Measurements from ENCODE around the gene FIS1.
"Not testable (repeated sequence)": the region's sequence is repeated elsewhere in the genome, so short reads cannot be mapped to it uniquely, and the experiment has no call there.

Gene FIS1

GRCh38 chr7:101255796-101256195 is 10.9 kb upstream of the FIS1 start:
- no peak for ATAC-seq

- not testable (repeated sequence) for ATAC-seq
These were observed 8.3 kb upstream of the FIS1 start for GRCh38 chr7:101253199-101253598.

- peak; percentile 99 for ATAC-seq
These were observed 7.2 kb upstream of the FIS1 start for GRCh38 chr7:101251871-101252659.

GRCh38 chr7:101250324-101250723 is 5.4 kb upstream of the FIS1 start:
- no peak for ATAC-seq

DNA sequence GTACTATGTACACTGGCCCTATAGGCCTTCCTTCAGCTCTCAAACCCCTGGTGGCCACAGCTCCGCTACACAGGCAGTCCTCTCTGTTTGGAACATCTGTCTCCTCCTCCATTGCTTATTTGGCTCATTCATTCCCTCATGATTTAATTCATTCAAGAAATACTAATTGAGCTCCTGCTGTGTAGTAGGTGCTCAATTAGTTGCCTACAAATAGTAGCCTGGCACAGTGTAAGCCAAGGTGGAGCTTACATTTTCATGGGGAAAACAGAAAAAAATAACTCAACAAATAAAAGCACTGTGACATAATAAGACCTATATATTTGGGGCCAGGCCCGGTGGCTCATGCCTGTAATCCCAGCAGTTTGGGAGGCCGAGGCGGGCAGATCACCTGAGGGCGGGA is 3.4 kb upstream of the FIS1 start:
- ATAC-seq, result no peak

DNA sequence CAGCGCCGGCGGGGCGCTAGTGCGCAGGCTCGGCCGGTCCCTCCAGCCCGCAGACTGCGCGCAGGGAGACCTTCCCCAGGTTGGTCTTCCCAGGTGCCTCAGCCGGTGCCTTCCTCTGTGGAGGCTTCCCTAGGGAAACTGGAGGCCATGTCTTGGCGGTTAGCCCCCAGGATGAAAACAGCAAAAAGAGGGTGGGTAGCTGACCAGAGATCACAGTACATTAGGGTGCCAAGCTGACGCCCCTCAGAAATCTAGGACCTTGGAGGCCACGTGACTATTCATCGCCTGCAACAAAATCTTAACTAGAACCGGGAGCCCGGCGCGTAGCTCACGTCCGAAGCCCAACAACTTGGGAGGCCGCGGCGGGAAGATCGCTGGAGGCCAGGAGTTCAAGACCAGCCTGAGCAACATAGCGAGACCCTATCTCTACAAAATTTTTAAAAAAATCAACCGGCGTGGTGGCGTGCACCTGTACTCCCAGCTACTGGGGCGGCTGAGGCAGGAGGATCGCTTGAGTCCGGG is 327 bp upstream of the FIS1 start:
- no peak for ATAC-seq

DNA sequence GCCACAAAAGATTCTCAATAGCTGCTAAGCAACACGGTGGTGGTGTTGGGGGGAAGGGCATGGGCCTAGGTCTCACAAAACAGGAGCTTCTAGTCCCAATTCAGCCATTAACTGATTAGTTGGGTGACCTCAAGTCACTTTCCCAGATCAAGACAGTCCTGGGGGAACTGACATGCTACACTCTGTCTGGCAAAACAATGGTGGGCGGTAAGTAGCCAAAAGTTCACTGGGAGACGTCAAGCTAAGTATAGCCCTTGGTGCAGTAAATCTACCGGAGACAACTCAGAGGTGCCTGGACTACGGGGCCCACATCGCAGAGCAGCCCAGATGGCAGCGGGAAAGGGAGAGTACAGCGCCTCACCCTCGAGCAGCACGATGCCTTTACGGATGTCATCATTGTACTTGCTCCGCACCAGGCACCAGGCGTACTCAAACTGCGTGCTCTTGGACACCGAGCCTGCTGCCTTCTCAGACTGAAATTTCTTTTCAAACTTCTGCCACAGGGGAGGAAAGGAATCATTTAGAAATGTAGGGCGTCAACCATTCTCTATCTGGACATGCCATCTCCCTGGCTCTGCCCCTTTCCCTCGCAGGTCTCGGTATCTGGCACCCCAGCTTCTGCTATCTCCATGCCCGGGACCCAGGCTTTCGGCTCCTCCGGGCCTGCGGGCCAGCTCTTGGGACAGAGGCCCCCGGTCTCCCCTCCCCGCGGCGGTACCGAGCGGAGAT is 1.1 kb downstream of the FIS1 start:
- ATAC-seq, result no peak

DNA sequence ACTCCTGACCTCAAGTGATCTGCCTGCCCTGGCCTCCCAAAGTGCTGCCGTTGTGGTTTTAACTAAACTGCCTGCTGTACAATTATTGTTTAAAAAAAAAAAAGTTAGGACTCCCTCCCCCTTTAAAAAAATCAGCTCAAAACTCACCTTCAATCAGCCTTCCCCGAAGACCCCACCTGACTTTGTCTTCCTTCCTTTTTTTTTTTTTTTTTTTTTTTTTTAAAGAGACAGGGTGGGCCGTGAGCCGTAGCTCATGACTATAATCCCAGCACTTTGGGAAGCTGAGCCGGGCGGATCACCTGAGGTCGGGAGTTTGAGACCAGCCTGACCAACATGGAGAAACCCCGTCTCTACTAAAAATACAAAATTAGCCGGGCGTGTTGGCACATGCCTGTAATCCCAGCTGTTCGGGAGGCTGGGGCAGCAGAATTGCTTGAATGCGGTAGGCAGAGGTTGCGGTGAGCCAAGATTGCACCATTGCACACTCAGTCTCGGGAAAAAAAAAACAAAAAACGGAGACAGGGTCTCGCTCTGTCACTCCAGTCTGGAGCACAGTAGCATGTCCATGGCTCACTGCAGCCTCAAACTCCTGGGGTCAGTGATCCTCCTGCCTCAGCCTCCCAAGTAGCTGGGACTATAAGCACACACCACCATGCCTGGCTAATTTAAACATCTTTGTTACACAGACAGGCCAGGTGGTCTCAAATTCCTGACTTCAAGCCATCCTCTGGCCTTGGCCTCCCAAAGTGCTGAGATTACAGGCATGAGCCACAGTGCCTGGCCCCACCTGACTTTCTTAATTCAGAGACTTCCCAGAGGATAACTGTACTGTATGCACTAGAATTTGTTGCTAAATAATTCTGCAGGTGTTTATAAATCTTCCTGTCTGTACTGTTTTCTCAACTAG is 3.2 kb downstream of the FIS1 start:
- ATAC-seq, result no peak

DNA sequence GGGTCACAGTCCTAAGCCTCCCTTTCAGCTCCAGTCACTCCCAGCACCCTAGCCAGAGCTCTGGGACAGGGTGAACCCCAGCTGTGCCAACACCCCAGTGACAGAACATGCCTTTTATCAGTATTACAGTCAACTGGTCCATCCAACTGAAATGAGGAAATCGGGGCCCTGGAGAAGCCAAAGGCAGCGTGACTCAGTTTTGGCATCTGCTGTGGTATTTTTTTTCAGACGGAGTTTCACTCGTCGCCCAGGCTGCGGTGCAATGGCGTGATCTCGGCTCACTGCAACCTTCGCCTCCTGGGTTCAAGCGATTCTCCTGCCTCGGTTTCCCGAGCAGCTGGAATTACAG is 3.9 kb downstream of the FIS1 start:
- ATAC-seq, result no peak

DNA sequence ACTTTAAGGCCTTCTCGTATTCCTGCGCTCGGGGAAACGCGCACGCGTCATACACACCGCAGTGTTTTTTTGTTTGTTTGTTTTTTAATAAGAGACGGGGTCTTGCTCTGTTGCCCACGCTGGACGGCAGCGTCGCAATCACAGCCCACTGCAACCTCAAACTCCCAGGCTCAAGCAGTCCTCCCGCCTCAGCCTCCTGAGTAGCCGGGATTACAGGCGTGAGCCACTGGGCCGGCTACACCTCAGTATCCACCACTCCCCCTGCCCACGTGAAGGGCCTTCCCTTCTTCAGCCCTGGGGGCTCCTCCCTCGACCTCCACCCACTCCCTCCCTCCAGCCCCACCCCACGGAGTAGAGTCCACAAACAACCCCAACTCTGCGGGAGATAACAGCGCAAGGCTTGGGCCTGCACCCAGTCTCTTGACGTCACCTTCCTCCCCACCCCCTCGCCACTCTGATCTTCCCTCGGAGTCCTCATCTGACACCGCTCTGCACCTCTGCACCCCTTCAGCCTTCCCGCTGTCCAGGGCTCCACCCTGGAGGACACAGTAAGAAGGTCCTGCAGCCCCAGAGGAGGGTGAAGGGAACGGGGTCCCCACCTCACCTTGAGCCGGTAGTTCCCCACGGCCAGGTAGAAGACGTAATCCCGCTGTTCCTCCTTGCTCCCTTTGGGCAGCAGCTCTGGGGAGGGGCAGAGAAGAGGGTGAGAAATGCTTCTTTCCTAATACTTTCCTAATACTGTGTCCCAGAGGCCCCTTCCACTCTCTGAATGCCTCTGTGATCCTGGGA is 4.5 kb downstream of the FIS1 start:
- no peak for ATAC-seq

DNA sequence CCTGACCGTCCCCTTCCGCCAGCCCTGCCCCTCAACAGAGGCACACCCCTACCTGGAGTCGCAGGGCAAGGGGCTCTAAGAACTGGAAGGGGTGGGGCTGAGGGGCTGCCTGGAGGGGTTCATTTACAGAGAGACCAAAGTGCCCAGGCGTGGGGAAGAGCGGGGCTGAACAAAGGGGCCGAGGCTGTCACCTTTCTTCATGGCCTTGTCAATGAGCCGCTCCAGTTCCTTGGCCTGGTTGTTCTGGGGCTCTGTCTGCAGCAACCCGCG is 5.0 kb downstream of the FIS1 start:
- no peak for ATAC-seq

DNA sequence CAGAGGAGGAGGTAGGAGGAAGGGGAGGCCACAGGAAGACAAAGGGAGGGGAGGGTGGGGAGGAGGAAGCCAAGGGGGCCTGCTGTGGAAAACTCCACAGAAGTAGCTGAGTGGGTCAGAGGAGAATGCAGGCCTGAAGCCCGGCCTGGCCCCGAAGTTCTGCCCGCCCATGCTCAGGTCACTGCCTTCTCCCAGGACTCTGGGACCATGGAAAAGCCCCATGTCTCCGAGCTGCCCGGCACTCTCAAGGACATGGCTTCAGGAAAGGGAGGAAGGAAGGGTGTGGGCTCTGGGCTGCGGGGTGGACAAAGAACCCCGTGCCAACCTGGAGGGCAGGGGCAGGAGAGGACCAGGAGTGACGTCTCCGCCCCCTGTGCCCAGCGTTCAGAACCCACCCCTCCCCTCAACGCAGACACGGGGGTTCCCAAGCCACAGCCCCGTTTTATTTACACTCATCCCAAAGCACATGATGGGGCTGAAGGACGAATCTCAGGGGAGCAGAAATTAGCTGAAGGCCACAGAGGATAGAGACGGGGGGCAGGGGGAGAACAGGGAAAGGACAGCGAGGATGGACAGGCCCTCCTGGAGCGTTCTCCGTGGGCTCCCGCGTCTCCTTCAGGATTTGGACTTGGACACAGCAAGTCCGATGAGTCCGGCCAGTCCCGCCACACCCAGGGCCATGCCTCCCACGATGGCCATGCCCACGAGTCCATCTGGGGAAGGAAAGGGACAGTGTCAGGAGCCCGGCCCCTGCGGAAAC is 5.5 kb downstream of the FIS1 start:
- no peak for ATAC-seq

DNA sequence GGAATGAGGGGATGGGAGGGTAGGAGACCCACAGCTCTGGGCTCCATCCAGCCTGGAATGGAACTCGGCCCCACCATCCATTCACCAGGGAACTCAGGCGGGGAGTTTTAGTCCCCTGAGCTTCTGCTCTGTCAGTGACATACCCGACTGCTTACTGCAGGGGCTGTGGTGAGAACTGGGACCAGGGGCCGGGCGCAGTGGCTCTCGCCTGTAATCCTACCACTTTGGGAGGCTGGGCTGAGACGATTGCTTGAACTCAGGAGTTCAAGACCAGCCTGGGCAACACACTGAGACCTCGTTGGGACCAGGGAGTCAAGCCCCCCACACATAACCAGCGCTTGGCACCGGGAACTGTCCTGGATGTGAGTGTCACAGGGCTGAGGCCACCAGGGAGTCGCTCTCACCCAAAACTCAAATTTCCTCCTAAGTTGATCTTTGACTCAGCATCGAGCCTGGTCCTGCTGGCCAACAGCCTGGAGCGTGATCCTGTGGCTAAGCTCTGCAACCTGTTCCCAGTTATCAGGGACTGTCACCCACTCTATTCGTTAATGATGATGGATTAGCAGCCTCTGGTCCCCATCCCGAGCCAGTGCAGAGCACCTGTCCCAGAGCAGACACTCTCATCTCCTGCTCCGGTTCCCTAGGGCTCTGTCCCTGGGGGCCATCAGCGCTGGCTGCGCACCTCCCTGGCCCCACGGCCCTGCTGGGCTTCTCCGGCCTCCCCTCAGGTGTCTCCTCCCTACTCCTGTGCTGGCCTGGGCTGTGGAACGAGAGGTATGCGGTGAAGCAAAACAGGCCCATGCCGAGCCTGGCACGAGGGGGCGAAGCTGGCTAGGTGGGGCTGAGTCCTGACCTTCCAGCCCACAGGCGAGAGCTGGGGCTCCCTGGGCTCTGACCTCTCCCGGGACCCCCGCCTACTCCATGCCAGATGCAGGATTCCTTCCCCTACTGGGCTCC is 6.4 kb downstream of the FIS1 start:
- no peak for ATAC-seq

DNA sequence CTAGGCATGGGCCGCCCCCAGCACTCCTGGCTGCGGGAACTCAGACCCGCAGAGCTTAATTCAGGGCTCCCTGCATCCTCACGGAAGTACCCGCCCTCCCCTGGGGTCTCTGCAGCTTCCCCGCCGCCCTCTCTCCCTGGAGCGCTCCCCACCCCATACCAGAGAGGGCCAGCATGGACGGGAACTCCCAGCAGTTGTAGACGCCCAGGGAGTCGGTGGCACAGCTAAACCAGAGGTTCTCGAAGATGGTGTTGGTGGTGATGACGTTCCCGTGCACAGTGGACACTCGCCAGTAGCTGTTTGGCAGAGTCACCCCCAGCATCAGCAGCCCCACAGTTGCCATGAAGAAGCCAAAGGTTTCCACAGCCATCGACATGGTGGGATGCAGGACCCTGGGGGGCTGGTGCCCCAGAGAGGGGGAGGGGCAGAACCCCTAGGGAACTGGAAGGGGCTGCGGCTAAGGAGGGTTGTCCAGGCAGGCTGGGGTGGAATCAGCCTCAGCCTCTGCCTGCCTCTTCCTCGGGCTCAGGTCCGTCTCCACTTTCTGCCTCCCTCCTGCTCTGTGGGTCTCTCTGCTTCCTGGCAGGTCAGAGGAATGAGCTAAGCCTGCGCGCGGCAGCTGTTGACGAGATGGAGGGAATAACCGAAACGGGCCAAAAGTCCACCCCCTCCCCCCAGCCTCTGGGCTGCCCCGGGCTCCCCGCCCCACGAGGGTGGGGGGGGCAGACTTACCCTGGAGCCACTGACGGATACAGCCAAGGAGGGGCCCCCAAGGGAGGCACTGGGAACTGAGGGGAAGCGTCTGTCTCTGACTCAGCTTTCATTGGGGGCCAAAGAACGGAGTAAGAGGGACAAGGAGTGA is 7.4 kb downstream of the FIS1 start, which contains the start of gene CLDN15:
Gene CLDN15 (minus strand): TSS at position 597 of the 862 bp plus-strand sequence. CDS start 221 bp downstream, at position 376.
- no peak for ATAC-seq

DNA sequence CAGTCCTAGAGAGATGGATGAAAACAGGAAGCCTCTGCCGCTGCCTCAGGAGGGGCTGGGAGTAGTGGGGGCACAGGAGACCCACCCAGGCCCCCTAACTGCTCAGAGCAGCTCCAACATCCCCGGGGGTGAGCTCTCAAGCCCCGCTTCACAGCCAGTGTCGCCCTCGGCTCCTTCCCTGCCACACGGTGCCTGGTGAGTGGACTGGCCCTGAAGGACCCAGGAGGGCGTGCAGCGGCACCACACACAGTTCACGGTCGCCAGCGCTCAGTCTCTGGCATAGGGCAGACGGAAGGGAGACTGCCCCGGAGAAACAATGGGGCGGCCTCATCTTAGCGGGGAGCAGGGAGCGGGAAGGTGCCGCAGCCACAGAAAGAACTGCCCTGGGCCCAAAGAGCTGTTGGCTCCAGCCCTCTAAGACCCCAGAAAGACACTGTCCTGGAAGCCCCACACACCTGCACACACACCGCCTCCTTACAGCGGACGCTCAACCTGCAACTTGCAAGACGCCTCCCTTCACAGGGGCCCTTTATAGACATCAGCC is 8.5 kb downstream of the FIS1 start:
- ATAC-seq, result no peak

GRCh38 chr7:101235522-101235921 is 9.4 kb downstream of the FIS1 start:
- no peak for ATAC-seq

DNA sequence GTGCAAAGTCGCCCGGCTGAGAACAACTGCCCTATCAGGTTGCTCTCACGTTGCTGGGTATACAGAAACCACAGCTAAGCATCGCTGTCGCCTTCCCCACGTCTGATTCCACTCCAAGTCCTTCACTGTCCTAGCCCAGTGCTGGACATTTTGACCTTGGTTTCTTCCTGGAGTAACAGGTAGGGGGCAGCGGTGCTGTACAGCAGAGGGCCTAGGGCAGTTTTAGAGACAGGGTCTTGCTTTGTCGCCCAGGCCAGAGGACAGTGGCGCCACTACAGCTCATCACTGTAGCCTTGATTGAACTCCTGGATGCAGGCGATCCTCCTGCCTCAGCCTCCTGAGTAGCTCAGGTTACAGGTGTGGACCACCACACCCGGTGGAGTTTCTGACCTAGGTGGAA is 9.8 kb downstream of the FIS1 start:
- no peak for ATAC-seq

GRCh38 chr7:101234636-101235035 is 10.2 kb downstream of the FIS1 start:
- no peak for ATAC-seq

- no peak for ATAC-seq
These were observed 10.9 kb downstream of the FIS1 start for GRCh38 chr7:101233907-101234547.

All from activated CD4-positive, CD25-positive, alpha-beta regulatory T cell treated with anti-CD3 and anti-CD28 coated beads, Interleukin-2, amount 50 U/mL, for 24 hours (primary cell).